C4-2B (cell line): ENCODE results near the gene PKHD1.

Source experiments
- ZFX ChIP-seq: fragments of 450-650 bp; IDR thresholded peaks from 2 replicates; pipeline ENCODE4 v1.6.1; 2017
- TF ChIP-seq, protein P1 (sequence below): fragments of 450-650 bp; conservative IDR thresholded peaks from 2 replicates; pipeline ENCODE4 v1.5.1; 2017; ENCODE audit warnings: mild to moderate bottlenecking

DNA sequence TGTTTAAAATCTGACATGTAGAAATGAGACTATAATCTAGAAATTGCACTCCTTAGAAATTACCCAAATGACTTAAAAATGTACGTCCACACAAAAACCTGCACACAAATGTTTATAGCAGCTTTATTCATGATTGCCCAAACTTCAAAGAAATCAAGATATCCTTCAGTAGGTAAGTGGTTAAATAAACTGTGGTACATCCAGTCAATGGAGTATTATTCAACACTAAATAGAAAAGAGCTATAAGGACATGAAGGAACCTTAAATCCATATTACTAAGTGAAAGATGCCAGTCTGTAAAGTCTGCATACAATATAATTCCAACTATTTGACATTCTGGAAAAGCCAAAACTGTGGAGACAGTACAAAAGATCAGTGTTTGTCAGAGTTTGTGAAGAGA is 513.4 kb downstream of the PKHD1 start:
- TF ChIP-seq, protein P1, sequence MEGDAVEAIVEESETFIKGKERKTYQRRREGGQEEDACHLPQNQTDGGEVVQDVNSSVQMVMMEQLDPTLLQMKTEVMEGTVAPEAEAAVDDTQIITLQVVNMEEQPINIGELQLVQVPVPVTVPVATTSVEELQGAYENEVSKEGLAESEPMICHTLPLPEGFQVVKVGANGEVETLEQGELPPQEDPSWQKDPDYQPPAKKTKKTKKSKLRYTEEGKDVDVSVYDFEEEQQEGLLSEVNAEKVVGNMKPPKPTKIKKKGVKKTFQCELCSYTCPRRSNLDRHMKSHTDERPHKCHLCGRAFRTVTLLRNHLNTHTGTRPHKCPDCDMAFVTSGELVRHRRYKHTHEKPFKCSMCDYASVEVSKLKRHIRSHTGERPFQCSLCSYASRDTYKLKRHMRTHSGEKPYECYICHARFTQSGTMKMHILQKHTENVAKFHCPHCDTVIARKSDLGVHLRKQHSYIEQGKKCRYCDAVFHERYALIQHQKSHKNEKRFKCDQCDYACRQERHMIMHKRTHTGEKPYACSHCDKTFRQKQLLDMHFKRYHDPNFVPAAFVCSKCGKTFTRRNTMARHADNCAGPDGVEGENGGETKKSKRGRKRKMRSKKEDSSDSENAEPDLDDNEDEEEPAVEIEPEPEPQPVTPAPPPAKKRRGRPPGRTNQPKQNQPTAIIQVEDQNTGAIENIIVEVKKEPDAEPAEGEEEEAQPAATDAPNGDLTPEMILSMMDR: no peak
- no peak for TF ChIP-seq ZFX
